ENCODE measurements around the gene PCOLCE2.
"Not testable (repeated sequence)": the region's sequence is repeated elsewhere in the genome, so short reads cannot be mapped to it uniquely, and the experiment has no call there.

The PCOLCE2 gene

GRCh38 chr3:142898346-142899213 is 9.7 kb upstream of the PCOLCE2 start:
- no peak for DNase-seq (ENCODE audit: low read depth in 2 of 2)

DNA sequence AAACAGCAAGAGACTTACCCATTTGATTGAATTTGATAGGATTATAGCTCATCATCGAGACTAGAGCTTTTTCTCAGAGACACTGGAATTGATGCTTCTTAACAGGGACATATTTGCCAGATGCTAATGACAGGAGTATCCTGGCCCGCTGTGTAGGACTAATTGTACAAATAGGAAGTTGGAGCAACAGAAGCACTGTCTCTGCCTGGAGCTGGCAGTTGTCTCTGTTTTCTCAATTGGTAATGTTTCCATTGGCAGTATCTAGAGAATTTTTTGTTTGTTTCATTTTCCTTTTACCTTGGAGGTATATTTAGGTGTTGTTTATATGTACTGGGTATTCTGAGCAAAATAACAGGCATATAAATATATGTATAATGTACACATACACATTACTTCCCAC is 8.9 kb upstream of the PCOLCE2 start:
- no peak for DNase-seq (ENCODE audit: low read depth in 2 of 2)

- no peak for DNase-seq (ENCODE audit: low read depth in 2 of 2)
Observed at GRCh38 chr3:142896996-142897395, 8.1 kb upstream of the PCOLCE2 start.

GRCh38 chr3:142896201-142896755 is 7.4 kb upstream of the PCOLCE2 start:
- DNase-seq (ENCODE audit: low read depth in 2 of 2), result no peak

DNA sequence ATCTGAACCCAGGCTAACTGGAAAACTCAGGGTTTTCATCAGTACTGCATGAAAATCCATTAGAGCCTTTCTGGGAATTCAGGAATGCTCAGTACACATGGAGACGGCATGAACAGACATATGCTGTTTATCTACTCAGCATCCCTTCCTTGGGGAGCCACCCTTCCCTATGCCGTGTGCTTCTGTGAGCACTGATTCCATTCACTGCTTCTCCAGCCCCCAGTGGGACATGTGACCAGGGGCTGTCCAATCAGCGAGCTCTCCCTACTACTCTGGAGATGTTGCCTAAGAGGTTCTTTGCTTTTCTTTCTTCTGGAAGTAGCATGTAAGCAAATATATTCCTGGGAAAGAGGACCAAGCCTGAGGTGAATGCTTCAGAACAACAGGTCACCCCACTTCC is 5.6 kb upstream of the PCOLCE2 start:
- DNase-seq (ENCODE audit: low read depth in 2 of 2), result no peak

GRCh38 chr3:142892714-142893113 is 3.8 kb upstream of the PCOLCE2 start:
- no peak for DNase-seq (ENCODE audit: low read depth in 2 of 2)

DNA sequence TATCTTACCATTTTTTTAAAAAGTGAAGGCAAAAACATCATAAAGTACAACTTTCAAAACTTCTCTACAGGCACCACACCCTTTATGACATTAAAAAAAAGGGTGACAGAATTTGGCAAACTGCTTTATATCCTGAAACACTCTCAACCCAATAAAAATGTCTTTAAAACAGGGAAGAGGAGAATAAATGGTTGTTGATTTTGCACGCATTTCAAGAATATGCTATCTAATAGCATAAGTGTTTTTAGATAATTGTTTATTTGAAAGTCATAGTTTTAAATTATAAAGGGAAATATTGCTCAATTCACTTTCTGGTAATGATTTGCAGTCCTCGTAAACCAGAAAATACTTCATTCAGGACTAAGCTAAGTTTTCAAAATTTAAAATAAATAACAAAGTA is 1.7 kb upstream of the PCOLCE2 start:
- DNase-seq (ENCODE audit: low read depth in 2 of 2), result no peak

DNA sequence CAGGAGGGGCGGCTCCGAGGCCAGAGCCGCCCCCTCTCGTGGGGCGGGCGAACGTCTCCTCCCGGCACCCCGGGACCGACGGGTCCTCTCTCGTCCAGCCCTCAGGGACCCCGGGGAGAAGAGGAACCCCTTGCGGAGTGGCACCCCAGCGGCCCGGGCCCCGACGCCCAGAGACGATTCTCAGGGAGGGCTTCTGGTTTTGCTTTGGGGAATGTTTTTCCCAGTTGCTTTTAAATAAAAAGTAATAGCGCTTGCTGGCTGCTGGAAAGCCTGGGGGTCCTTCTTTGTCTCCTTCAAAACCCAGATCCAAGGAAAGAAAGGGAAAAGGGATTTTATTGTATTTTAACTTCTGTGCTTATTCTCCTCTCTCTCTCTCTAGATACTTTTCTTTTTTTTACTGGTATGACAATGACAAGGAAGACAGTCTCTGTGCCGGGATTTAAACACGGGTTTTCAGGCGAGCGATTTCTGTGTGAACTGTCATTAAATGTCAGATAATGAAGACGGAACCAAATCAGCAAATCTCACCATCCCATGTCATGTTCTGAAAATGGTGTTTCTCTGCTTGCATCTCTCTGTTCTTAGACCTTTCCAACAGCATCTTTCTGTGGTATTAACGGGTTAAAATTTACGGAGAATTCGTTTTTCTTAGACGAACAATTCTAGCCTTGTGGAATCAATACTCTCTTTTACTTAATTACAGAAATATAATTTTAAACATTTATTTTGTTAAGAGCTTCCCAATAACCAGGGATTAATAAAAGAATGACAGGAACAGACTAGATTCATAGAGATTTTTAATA is 530 bp upstream of the PCOLCE2 start:
- DNase-seq (ENCODE audit: low read depth in 2 of 2), result no peak

GRCh38 chr3:142888099-142888480 is 793 bp downstream of the PCOLCE2 start:
- DNase-seq (ENCODE audit: low read depth in 2 of 2), result no peak

- no peak for DNase-seq (ENCODE audit: low read depth in 2 of 2)
Observed at GRCh38 chr3:142886940-142887339, 1.9 kb downstream of the PCOLCE2 start.

GRCh38 chr3:142886021-142886420 is 2.9 kb downstream of the PCOLCE2 start:
- no peak for DNase-seq (ENCODE audit: low read depth in 2 of 2)

DNA sequence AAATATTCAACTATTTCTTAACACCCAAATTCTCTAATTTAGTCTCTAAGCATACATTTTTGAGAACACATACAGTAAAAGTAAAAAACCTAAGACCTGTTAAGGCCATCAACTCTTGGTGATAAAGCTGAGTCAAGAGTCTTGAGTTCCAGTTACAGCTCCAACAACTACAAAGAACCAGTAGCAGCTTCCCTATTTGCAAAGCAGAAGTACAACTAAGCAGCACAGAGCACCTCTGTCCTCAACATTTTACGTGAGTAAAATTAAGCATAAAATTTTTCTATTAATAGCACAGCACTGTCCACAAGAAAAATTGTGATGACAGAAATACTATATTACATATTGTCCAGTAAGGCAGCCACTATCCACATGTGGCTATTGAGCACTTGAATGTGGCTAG is 4.4 kb downstream of the PCOLCE2 start:
- DNase-seq (ENCODE audit: low read depth in 2 of 2), result no peak

GRCh38 chr3:142883534-142883933 is 5.3 kb downstream of the PCOLCE2 start:
- DNase-seq (ENCODE audit: low read depth in 2 of 2), result not testable (repeated sequence)

DNA sequence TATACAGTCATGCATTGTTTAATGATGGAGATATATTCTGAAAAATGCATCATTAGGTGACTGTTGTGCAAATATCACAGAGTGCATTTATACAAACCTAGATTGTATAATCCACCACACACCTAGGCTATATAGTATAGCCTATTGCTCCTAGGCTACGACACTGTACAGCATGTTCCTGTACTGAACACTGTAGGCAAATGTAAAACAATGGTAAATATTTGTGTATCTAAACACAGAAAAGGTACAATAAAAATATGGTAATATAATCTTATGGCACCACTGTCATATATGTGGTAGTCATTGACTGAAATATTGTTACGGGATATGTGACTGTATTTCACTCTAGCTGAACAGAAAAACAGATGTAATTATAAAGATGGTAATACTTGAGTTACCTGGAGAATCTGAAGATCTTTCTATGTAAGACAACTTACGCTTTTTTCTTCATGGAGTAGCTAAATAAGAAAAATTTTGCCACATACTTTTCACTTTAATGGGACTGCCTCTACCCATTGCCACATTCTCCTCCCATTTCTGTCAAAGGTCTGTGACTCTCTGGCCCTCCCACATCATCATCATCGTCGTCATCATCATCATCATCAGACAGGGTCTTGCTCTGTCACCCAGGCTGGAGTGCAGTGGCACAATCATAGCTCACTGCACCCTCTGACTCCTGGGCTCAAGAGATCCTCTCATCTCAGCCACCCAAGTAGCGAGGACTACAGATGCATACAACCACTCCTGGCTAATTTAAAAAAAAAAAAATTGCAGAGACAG is 7.2 kb downstream of the PCOLCE2 start:
- no peak for DNase-seq (ENCODE audit: low read depth in 2 of 2)

DNA sequence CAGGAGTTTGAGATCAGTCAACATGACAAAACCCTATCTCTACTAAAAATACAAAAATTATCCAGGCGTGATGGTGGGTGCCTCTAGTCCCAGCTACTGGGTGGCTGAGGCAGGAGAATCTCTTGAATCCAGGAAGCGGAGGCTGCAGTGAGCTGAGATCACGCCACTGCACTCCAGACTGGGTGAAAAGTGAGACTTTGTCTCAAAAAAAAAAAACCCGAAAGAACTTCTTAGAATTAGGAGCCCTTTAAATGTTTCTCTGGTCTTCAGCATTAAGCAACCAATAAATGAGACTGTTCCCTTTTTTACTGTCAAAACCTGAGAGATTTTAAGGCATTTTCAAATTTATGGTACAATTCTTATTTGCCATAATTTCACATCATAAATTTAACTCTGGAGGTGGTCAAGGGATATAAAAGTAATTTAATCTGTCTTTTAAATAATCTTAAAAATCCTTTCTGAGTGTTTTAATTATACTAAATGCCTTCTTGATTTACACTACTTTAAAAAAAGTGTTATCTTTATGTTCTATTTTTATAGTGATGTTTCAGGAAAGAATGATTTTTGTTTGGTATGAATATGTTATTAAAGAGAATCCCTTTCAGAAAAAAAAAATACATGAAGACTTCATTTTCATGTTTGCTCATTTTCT is 10.1 kb downstream of the PCOLCE2 start:
- DNase-seq (ENCODE audit: low read depth in 2 of 2), result no peak

- no peak for DNase-seq (ENCODE audit: low read depth in 2 of 2)
Observed at GRCh38 chr3:142876417-142876816, 12.5 kb downstream of the PCOLCE2 start.

GRCh38 chr3:142875583-142876207 is 13.2 kb downstream of the PCOLCE2 start:
- DNase-seq (ENCODE audit: low read depth in 2 of 2), result no peak

DNA sequence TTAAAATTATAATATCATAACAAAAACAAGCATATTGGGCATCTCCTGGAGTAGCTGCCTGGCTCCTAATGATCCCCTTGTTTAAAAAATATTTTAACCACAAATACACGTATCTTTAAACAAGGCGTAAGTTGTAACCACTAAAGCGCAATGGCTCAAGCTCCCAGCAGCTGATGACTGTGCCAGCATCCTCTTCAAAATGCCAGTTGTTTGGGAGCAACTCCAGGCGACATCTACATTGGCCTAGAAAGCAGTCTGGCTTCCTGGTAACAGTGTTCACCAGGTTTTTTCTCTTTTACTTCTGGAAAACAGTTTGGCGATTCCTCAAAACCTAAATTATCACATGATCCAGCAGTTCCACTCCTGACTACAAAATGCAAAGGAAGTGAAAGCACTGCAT is 13.8 kb downstream of the PCOLCE2 start:
- no peak for DNase-seq (ENCODE audit: low read depth in 2 of 2)

DNA sequence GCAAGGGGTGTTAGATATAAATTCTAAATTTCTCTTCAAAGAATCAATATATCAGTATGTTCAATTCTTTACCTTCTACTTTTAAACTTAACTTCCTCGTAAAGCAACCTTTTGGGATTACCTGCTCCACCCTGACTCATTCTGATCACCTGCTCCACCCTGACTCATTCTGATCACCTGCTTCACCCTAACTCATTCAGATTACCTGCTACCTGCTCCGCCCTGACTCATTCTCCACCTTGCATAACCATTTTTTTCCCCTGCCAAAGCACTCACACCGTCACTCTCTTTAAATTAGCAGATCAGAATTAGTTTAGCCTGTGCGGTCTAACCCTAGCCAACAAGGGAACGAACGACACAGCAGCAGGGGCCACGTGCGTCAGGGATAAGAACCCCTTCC is 20.5 kb downstream of the PCOLCE2 start:
- not testable (repeated sequence) for DNase-seq (ENCODE audit: low read depth in 2 of 2)

GRCh38 chr3:142866841-142867631 is 21.8 kb downstream of the PCOLCE2 start:
- no peak for DNase-seq (ENCODE audit: low read depth in 2 of 2)

All from stimulated activated CD8-positive, alpha-beta memory T cell treated with anti-CD3 and anti-CD28 coated beads, Interleukin-2, amount 100 ng/mL, for 48 hours (primary cell).